ENCODE measurements around the gene TSPOAP1.

DNA sequence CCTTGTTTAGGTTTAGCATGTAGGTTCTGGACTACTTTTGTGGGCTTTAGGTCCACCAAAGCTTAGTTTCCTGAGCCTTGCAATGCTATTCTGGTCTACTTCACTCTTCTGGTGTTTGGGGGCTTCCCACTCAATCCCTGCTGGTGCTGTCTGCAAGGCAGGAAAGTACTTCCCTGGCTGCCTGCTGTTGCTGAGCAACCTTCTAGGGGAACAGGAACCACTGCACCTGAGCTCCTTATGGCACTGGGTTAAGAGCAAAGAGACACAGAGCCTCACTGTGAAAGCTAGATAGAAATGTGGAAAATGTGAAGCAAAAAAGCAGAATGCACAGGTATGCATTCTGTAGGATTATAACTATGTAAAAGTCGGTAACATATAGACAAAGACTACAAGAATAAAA lies 64.8 kb downstream of the TSPOAP1 start:
- TF ChIP-seq RAD21 (IDR thresholded peaks at IDR 0.05; ENCODE audit: low read length) (no peak), TAF1 (IDR thresholded peaks at IDR 0.05; ENCODE audit: borderline replicate concordance, low read depth, low read length) (no peak), FOXJ3 (CRISPR knock-in tag; IDR thresholded peaks at IDR 0.05) (no peak), CTCF (IDR thresholded peaks at IDR 0.05) (no peak), RCOR1 (IDR thresholded peaks at IDR 0.05; ENCODE audit: low read length) (no peak), FOSL2 (IDR thresholded peaks at IDR 0.05; ENCODE audit: borderline replicate concordance, low read depth) (no peak), FOXM1 (IDR thresholded peaks at IDR 0.05; ENCODE audit: low read depth) (no peak), NRF1 (IDR thresholded peaks at IDR 0.05; ENCODE audit: low read depth, low read length) (no peak), GATA2 (CRISPR knock-in tag; IDR thresholded peaks at IDR 0.05) (no peak), NFIC (IDR thresholded peaks at IDR 0.05; ENCODE audit: borderline replicate concordance) (no peak), SMC3 (IDR thresholded peaks at IDR 0.05; ENCODE audit: low read depth, low read length) (no peak)
- TF ChIP-seq, protein P1, sequence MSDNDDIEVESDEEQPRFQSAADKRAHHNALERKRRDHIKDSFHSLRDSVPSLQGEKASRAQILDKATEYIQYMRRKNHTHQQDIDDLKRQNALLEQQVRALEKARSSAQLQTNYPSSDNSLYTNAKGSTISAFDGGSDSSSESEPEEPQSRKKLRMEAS (IDR thresholded peaks at IDR 0.05; ENCODE audit: low read depth) = no peak
- TF ChIP-seq, protein P2, sequence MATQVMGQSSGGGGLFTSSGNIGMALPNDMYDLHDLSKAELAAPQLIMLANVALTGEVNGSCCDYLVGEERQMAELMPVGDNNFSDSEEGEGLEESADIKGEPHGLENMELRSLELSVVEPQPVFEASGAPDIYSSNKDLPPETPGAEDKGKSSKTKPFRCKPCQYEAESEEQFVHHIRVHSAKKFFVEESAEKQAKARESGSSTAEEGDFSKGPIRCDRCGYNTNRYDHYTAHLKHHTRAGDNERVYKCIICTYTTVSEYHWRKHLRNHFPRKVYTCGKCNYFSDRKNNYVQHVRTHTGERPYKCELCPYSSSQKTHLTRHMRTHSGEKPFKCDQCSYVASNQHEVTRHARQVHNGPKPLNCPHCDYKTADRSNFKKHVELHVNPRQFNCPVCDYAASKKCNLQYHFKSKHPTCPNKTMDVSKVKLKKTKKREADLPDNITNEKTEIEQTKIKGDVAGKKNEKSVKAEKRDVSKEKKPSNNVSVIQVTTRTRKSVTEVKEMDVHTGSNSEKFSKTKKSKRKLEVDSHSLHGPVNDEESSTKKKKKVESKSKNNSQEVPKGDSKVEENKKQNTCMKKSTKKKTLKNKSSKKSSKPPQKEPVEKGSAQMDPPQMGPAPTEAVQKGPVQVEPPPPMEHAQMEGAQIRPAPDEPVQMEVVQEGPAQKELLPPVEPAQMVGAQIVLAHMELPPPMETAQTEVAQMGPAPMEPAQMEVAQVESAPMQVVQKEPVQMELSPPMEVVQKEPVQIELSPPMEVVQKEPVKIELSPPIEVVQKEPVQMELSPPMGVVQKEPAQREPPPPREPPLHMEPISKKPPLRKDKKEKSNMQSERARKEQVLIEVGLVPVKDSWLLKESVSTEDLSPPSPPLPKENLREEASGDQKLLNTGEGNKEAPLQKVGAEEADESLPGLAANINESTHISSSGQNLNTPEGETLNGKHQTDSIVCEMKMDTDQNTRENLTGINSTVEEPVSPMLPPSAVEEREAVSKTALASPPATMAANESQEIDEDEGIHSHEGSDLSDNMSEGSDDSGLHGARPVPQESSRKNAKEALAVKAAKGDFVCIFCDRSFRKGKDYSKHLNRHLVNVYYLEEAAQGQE (IDR thresholded peaks at IDR 0.05; ENCODE audit: low read depth, low read length) = no peak

Data from SK-N-SH (cell line).